Activated B cell treated with CpG ODN at 0.5 μM for 24 hours (primary cell): ENCODE data around the gene BCAR1. TPM values are rescaled to one million over a fixed set of nuclear protein-coding genes. Genes with fewer than 3 reads are reported as not detected.

Source experiments
- ATAC-seq: fragments of 200-7000 bp; cut with Tn5 transposase; one replicate; pipeline ENCODE4 v1.10.0; 2021; ENCODE audit warnings: low read depth, mild to moderate bottlenecking, moderate library complexity
- CTCF ChIA-PET: fragments of 350-600 bp; sonication (Branson Sonifier 250); formaldehyde crosslinking; loops from one replicate; lab custom pipeline; 2021; ENCODE audit warnings: antibody characterized with exemption; lab: Charles Lee
- POLR2A ChIA-PET: fragments of 350-600 bp; sonication (Branson Sonifier 250); formaldehyde crosslinking; loops from one replicate; lab custom pipeline; 2021; ENCODE audit warnings: antibody characterized with exemption; lab: Charles Lee
- DNase-seq: peaks from one replicate; pipeline ENCODE4 v3.0.0; 2022
- H3K27ac Mint-ChIP-seq: one replicate; pipeline ENCODE4 v1.8.0; 2020; ENCODE audit warnings: mixed read lengths
- H3K27me3 Mint-ChIP-seq: one replicate; pipeline ENCODE4 v1.8.0; 2021; ENCODE audit warnings: mixed read lengths
- H3K36me3 Mint-ChIP-seq: one replicate; pipeline ENCODE4 v1.8.0; 2021; ENCODE audit warnings: low read depth, mixed read lengths
- H3K4me1 Mint-ChIP-seq: one replicate; pipeline ENCODE4 v1.8.0; 2021; ENCODE audit warnings: mixed read lengths
- H3K4me3 Mint-ChIP-seq: one replicate; pipeline ENCODE4 v1.8.0; 2020; ENCODE audit warnings: mild to moderate bottlenecking, mixed read lengths
- H3K9me3 Mint-ChIP-seq: one replicate; pipeline ENCODE4 v1.8.0; 2020; ENCODE audit warnings: mixed read lengths
- intact Hi-C: fragments of 100-400 bp; cut with micrococcal nuclease; formaldehyde crosslinking; loops from one replicate; pipeline ENCODE4 v1.15.1; 2024
- total RNA-seq: library from RNA; stranded (reverse); gene quantifications from 2 replicates; pipeline ENCODE4 v1.2.3, GENCODE V29; 2022
- TF ChIP-seq, protein P1 (sequence below): fragments of 200-600 bp; IDR thresholded peaks from one replicate; pipeline ENCODE4 v1.8.0; 2022; ENCODE audit warnings: antibody characterized with exemption, mild to moderate bottlenecking

BCAR1 gene
- total RNA-seq, 1 donor from 2014 or later: not detected

DNA sequence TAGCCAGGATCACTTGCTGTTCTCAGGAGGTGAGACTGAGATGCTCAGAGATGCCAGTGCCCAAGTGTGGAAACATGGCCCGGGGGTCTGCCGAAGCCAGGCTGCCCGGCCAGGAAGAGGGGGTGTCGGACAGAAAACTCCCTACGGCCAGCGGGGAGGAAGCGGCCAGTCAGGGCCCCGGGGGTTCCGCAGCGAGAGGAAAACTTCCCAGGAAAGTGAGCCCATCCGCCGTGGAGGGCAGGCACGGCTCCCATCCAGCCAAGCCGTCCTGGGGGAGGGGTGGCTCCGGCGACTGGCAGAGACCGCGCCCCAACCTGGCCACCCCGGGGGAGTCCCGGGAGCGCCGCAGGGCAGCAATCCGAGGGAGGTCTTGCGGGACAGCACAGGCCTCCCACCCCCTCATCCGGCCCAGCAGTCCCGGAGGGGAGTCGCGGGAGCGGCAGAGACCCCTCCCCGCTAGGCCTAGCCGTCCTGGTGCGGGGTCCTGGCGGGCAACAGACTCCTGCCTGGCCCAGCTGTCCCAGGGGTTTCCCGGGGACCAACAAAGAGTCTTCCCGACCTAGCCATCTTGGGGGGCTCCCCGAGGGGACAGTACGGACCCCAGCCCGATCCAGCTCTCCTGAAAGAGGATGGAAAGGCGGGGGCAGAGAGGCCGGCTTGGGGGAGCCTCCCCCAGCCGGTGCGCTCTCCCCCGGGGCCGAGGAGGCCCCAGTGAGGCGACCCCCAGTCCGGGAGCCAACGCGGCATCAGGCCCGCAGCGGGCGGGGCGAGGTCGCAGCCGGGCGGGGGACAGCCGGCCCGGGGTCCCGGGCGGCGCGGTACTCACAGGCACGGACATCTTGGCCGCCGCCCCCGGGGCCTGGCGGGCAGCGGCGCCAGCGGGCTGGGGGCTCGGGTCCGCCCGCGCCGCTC lies 13.8 kb upstream of the BCAR1 start:
- H3K27me3 Mint-ChIP-seq: peaks cover 52% of the 10 kb centered on the region
- H3K9me3 Mint-ChIP-seq: no peaks in the 10 kb centered on the region
- DNase-seq: peak; percentile 16
- TF ChIP-seq, protein P1, sequence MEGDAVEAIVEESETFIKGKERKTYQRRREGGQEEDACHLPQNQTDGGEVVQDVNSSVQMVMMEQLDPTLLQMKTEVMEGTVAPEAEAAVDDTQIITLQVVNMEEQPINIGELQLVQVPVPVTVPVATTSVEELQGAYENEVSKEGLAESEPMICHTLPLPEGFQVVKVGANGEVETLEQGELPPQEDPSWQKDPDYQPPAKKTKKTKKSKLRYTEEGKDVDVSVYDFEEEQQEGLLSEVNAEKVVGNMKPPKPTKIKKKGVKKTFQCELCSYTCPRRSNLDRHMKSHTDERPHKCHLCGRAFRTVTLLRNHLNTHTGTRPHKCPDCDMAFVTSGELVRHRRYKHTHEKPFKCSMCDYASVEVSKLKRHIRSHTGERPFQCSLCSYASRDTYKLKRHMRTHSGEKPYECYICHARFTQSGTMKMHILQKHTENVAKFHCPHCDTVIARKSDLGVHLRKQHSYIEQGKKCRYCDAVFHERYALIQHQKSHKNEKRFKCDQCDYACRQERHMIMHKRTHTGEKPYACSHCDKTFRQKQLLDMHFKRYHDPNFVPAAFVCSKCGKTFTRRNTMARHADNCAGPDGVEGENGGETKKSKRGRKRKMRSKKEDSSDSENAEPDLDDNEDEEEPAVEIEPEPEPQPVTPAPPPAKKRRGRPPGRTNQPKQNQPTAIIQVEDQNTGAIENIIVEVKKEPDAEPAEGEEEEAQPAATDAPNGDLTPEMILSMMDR: no peak
- H3K27ac Mint-ChIP-seq: no peak overlapping the region
- intact Hi-C loops: loop anchor here (5.0 kb wide), 1 partner anchor 33 kb away; no protein-coding TSS in a partner anchor
- H3K36me3 Mint-ChIP-seq: no peaks in the 10 kb centered on the region
- H3K4me1 Mint-ChIP-seq: peaks cover 12% of the 10 kb centered on the region
- ATAC-seq: peak; percentile 21
- ChIA-PET CTCF (no interaction called here), POLR2A (no interaction called here)
- peak overlapping the region; percentile 53 for H3K4me3 Mint-ChIP-seq

GRCh38 chr16:75264457-75264998 lies 13.1 kb upstream of the BCAR1 start:
- Mint-ChIP-seq H3K27ac (no peak overlapping the region), H3K9me3 (no peaks in the 10 kb centered on the region), H3K27me3 (peaks cover 49% of the 10 kb centered on the region), H3K36me3 (no peaks in the 10 kb centered on the region), H3K4me1 (peaks cover 12% of the 10 kb centered on the region), H3K4me3 (peak overlapping the region; percentile 53)
- TF ChIP-seq, protein P1: no peak
- ChIA-PET CTCF (no interaction called here), POLR2A (no interaction called here)
- ATAC-seq (no peak), DNase-seq (no peak)
- intact Hi-C loops: no loop called here

DNA sequence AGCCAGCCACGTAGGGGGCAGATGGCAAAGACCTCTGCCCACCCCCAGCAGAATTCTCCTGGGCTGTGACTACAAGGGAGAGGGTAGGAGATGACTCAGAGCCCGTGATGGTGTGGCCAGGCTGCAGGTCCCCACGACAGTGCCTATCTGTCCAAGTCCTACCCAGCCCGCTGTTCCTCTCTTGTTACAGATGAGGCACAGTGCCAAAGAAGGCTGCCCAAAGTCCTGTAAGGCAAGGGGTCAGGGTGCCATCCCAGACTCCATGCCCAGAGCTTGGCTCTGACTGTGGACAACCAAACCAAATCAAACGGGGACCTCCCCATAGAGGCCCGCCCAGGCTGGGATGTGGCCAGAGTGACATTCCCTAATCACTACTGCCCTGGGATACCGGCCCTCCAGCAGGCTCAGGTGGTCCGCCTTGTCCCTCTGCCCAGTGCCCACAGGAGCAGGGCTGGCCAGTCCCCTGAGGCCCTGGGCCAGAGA lies 12.6 kb upstream of the BCAR1 start:
- POLR2A ChIA-PET: no interaction called here
- H3K4me1 Mint-ChIP-seq: peaks cover 12% of the 10 kb centered on the region
- peak overlapping the region; percentile 53 for H3K4me3 Mint-ChIP-seq
- peaks cover 51% of the 10 kb centered on the region for H3K27me3 Mint-ChIP-seq
- no peaks in the 10 kb centered on the region for H3K9me3 Mint-ChIP-seq
- no peaks in the 10 kb centered on the region for H3K36me3 Mint-ChIP-seq
- CTCF ChIA-PET: no interaction called here
- TF ChIP-seq, protein P1: no peak
- ATAC-seq (no peak), DNase-seq (no peak)
- H3K27ac Mint-ChIP-seq: no peak overlapping the region
- intact Hi-C loops: no loop called here

GRCh38 chr16:75263291-75263962 lies 12.0 kb upstream of the BCAR1 start:
- ATAC-seq (no peak), DNase-seq (peak; percentile 14)
- Mint-ChIP-seq H3K27me3 (peaks cover 55% of the 10 kb centered on the region), H3K9me3 (no peaks in the 10 kb centered on the region), H3K4me1 (peaks cover 12% of the 10 kb centered on the region), H3K36me3 (no peaks in the 10 kb centered on the region), H3K4me3 (no peak overlapping the region), H3K27ac (no peak overlapping the region)
- ChIA-PET POLR2A (no interaction called here), CTCF (no interaction called here)
- intact Hi-C loops: no loop called here
- TF ChIP-seq, protein P1: no peak

DNA sequence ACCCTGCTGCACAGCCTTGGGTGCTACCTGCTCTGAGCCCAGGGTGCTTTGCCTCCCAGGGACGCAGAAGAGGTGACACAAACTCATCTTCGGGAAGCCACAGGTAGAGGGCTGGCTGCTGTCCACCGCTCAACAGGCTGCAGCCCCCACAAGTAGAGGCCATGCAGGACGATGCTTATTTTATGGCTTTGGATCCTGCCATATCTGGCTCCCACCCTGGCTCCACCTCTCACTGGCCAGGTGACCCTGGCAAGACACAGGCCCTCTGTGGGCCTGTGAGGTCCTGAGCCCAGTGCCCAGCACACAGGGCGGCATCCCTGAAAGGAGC lies 11.3 kb upstream of the BCAR1 start:
- H3K36me3 Mint-ChIP-seq: no peaks in the 10 kb centered on the region
- no peak overlapping the region for H3K4me3 Mint-ChIP-seq
- ATAC-seq (no peak), DNase-seq (no peak)
- intact Hi-C loops: no loop called here
- TF ChIP-seq, protein P1: no peak
- peaks cover 12% of the 10 kb centered on the region for H3K4me1 Mint-ChIP-seq
- POLR2A ChIA-PET: no interaction called here
- no peaks in the 10 kb centered on the region for H3K9me3 Mint-ChIP-seq
- H3K27me3 Mint-ChIP-seq: peaks cover 60% of the 10 kb centered on the region
- no peak overlapping the region for H3K27ac Mint-ChIP-seq
- CTCF ChIA-PET: no interaction called here
